Measurements from ENCODE around the gene UNC5A. TPM values are rescaled to one million over a fixed set of nuclear protein-coding genes. Genes with fewer than 3 reads are reported as not detected.

UNC5A gene
- total RNA-seq, 1 experiment from 2014 or later: 10.1 TPM

DNA sequence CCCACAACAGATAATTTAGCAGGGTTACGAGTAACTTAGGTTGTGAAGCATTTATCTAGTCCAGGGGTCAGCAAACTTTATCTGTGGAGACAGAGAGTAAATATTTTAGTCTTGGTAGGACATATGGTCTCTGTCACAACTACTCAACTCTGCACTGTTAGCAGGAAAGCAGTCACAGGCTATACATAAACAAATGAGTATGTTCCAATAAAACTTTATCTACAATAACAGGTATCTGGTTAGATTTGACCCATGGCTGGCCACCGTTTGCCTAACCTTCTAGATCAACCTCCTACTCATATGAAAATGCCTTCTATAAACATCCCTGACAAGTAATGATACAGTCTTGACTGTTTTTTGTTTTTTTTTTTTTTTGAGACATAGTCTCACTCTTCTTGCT is 101.8 kb downstream of the UNC5A start (continued):
- TF ChIP-seq, protein P1, sequence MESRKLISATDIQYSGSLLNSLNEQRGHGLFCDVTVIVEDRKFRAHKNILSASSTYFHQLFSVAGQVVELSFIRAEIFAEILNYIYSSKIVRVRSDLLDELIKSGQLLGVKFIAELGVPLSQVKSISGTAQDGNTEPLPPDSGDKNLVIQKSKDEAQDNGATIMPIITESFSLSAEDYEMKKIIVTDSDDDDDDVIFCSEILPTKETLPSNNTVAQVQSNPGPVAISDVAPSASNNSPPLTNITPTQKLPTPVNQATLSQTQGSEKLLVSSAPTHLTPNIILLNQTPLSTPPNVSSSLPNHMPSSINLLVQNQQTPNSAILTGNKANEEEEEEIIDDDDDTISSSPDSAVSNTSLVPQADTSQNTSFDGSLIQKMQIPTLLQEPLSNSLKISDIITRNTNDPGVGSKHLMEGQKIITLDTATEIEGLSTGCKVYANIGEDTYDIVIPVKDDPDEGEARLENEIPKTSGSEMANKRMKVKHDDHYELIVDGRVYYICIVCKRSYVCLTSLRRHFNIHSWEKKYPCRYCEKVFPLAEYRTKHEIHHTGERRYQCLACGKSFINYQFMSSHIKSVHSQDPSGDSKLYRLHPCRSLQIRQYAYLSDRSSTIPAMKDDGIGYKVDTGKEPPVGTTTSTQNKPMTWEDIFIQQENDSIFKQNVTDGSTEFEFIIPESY (IDR thresholded peaks at IDR 0.05; ENCODE audit: extremely low read depth, insufficient replicate concordance, low read length): no peak

DNA sequence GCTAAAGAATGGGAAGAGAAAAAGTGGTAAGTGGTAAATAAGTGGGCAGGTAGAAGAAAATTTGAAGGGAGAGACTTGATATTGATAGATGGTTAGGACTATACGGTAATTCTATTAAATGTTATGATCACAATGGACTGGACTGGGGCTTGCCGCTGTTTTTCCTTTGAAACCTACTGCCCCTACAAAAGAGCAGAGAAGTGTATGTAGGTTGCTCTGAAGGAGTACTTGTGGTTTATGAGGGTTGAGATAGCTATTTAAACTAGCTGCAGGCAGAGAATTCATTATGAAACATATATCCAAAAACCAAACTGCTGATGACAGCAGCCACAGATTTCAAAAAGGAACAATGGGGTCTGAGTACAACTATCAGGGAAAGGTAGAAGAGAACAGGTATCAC is 105.5 kb downstream of the UNC5A start:
- Histone ChIP-seq H3K9me3 (ENCODE audit: control insufficient read depth in 1 of 2, insufficient read depth in 1 of 2, low read depth in 1 of 2, low read length in 2 of 2) (no peaks in the 10 kb centered on the region), H3K9ac (ENCODE audit: low read length) (no peak overlapping the region), H3K36me3 (ENCODE audit: control insufficient read depth in 1 of 2, insufficient read depth in 2 of 2, low read length in 2 of 2) (no peaks in the 10 kb centered on the region), H3K79me2 (ENCODE audit: insufficient read depth, low read length) (peaks cover 16% of the 10 kb centered on the region; the same call in 1 of the 2 replicates), H4K20me1 (ENCODE audit: insufficient read depth) (no peaks in the 10 kb centered on the region), H3K27me3 (ENCODE audit: insufficient read depth, low read length) (no peaks in the 10 kb centered on the region), H2AFZ (ENCODE audit: low read depth, low read length, poor library complexity, severe bottlenecking) (no peak overlapping the region), H3K4me3 (replicated peaks in 1 of 2; ENCODE audit: low read depth in 1 of 2, low read length in 2 of 2) (no peak overlapping the region), H3K4me2 (ENCODE audit: low read length) (no peak overlapping the region), H3K27ac (ENCODE audit: low read depth, low read length) (no peak overlapping the region), H3K4me1 (ENCODE audit: control insufficient read depth in 1 of 2, insufficient read depth in 2 of 2, low read length in 2 of 2) (no peaks in the 10 kb centered on the region), H3K9me2 (ENCODE audit: insufficient read depth) (no peaks in the 10 kb centered on the region)
- DNase-seq (ENCODE audit: low read depth, low spot score) (no peak), ATAC-seq (no peak)
- intact Hi-C loops (cut with micrococcal nuclease): no loop called here
- no TSS peak for BruUV-seq (replicated peaks)
- RAD21 ChIA-PET (ENCODE audit: low non-redundant PET in 1 of 2, low total read pairs in 2 of 2, uncharacterized antibody in 2 of 2, unreplicated experiment in 2 of 2): no interaction called here
- POLR2A ChIA-PET: no interaction called here
- CTCF ChIA-PET: no interaction called here
- TF ChIP-seq, protein P2, sequence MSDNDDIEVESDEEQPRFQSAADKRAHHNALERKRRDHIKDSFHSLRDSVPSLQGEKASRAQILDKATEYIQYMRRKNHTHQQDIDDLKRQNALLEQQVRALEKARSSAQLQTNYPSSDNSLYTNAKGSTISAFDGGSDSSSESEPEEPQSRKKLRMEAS (IDR thresholded peaks at IDR 0.05): no peak
- TF ChIP-seq ZNF274 (IDR thresholded peaks at IDR 0.05; ENCODE audit: low read depth, low read length) (no peak), EZH2phosphoT487 (IDR thresholded peaks at IDR 0.05; ENCODE audit: borderline replicate concordance) (no peak), YY1 (IDR thresholded peaks at IDR 0.05; ENCODE audit: extremely low read depth, insufficient replicate concordance, low read depth, low read length) (no peak), JUND (IDR thresholded peaks at IDR 0.05) (no peak), POLR2AphosphoS5 (IDR thresholded peaks at IDR 0.05; ENCODE audit: low read depth, low read length) (no peak), POLR2A (IDR thresholded peaks at IDR 0.05; ENCODE audit: borderline replicate concordance, extremely low read depth, insufficient read depth, insufficient read length) (no peak), SP1 (IDR thresholded peaks at IDR 0.05; ENCODE audit: low read depth) (no peak), SRF (IDR thresholded peaks at IDR 0.05; ENCODE audit: low read depth) (no peak), CEBPB (IDR thresholded peaks at IDR 0.05; ENCODE audit: low read depth) (no peak), TCF7L2 (IDR thresholded peaks at IDR 0.05; ENCODE audit: borderline replicate concordance, extremely low read depth, insufficient read depth, insufficient read length) (no peak), SIN3A (IDR thresholded peaks at IDR 0.05; ENCODE audit: low read depth) (no peak), CBX3 (IDR thresholded peaks at IDR 0.05; ENCODE audit: low read depth) (no peak), EGR1 (IDR thresholded peaks at IDR 0.05; ENCODE audit: low read depth) (no peak), EZH2 (IDR thresholded peaks at IDR 0.05) (no peak), RAD21 (IDR thresholded peaks at IDR 0.05; ENCODE audit: low read depth) (no peak), ELF1 (IDR thresholded peaks at IDR 0.05; ENCODE audit: borderline replicate concordance, low read depth) (no peak)
- TF ChIP-seq, protein P3, sequence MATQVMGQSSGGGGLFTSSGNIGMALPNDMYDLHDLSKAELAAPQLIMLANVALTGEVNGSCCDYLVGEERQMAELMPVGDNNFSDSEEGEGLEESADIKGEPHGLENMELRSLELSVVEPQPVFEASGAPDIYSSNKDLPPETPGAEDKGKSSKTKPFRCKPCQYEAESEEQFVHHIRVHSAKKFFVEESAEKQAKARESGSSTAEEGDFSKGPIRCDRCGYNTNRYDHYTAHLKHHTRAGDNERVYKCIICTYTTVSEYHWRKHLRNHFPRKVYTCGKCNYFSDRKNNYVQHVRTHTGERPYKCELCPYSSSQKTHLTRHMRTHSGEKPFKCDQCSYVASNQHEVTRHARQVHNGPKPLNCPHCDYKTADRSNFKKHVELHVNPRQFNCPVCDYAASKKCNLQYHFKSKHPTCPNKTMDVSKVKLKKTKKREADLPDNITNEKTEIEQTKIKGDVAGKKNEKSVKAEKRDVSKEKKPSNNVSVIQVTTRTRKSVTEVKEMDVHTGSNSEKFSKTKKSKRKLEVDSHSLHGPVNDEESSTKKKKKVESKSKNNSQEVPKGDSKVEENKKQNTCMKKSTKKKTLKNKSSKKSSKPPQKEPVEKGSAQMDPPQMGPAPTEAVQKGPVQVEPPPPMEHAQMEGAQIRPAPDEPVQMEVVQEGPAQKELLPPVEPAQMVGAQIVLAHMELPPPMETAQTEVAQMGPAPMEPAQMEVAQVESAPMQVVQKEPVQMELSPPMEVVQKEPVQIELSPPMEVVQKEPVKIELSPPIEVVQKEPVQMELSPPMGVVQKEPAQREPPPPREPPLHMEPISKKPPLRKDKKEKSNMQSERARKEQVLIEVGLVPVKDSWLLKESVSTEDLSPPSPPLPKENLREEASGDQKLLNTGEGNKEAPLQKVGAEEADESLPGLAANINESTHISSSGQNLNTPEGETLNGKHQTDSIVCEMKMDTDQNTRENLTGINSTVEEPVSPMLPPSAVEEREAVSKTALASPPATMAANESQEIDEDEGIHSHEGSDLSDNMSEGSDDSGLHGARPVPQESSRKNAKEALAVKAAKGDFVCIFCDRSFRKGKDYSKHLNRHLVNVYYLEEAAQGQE (IDR thresholded peaks at IDR 0.05; ENCODE audit: low read depth): no peak
- TF ChIP-seq, protein P4, sequence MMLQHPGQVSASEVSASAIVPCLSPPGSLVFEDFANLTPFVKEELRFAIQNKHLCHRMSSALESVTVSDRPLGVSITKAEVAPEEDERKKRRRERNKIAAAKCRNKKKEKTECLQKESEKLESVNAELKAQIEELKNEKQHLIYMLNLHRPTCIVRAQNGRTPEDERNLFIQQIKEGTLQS (IDR thresholded peaks at IDR 0.05): no peak
